ENCODE data around the gene FERMT1. TPM values are rescaled to one million over a fixed set of nuclear protein-coding genes. Genes with fewer than 3 reads are reported as not detected.

FERMT1 gene
- total RNA-seq, 1 experiment from 2014 or later = 1.3 TPM

GRCh38 chr20:6030453-6031080 is 92.3 kb downstream of the FERMT1 start:
- no peak overlapping the region for H3K27ac ChIP-seq (ENCODE audit: low read depth, low read length, poor library complexity, severe bottlenecking)
- CTCF ChIA-PET = no interaction called here

GRCh38 chr20:6029538-6029937 is 93.3 kb downstream of the FERMT1 start:
- H3K9me3 ChIP-seq (ENCODE audit: low read depth, low read length, poor library complexity, severe bottlenecking) = peaks cover 8% of the 10 kb centered on the region

More at GRCh38 chr20:6030453-6031080, 92.3 kb downstream of the FERMT1 start:
- H3K27me3 ChIP-seq (replicated peaks; ENCODE audit: insufficient read depth, low read depth, low read length, poor library complexity) = no peaks in the 10 kb centered on the region
- peaks cover 17% of the 10 kb centered on the region for H3K36me3 ChIP-seq (ENCODE audit: insufficient read depth, low read length, poor library complexity, severe bottlenecking)
- no TSS peak for BruUV-seq (replicated peaks)
- no peak for DNase-seq (ENCODE audit: low spot score)
- POLR2A ChIA-PET (ENCODE audit: low non-redundant PET) = no interaction called here
- TF ChIP-seq EZH2 (IDR thresholded peaks at IDR 0.05; ENCODE audit: borderline replicate concordance, low read depth, low read length, poor library complexity, severe bottlenecking) (no peak), CTCF (conservative IDR thresholded peaks at IDR 0.05; ENCODE audit: low read depth, low read length) (no peak)
- no peak overlapping the region for H3K4me3 ChIP-seq (ENCODE audit: low read depth, low read length, poor library complexity, severe bottlenecking)
- no peaks in the 10 kb centered on the region for H3K4me1 ChIP-seq (ENCODE audit: insufficient read depth, low read length, poor library complexity, severe bottlenecking)
- intact Hi-C loops (cut with micrococcal nuclease; ENCODE audit: unreplicated experiment) = no loop called here
- no peaks in the 10 kb centered on the region for H3K9me3 ChIP-seq (ENCODE audit: low read depth, low read length, poor library complexity, severe bottlenecking)

GRCh38 chr20:6028818-6029217 is 94.0 kb downstream of the FERMT1 start:
- ChIA-PET POLR2A (ENCODE audit: low non-redundant PET) (no interaction called here), CTCF (no interaction called here)
- Histone ChIP-seq H3K27ac (ENCODE audit: low read depth, low read length, poor library complexity, severe bottlenecking) (no peak overlapping the region), H3K36me3 (ENCODE audit: insufficient read depth, low read length, poor library complexity, severe bottlenecking) (peaks cover 21% of the 10 kb centered on the region), H3K4me3 (ENCODE audit: low read depth, low read length, poor library complexity, severe bottlenecking) (no peak overlapping the region), H3K9me3 (ENCODE audit: low read depth, low read length, poor library complexity, severe bottlenecking) (peaks cover 10% of the 10 kb centered on the region), H3K4me1 (ENCODE audit: insufficient read depth, low read length, poor library complexity, severe bottlenecking) (no peaks in the 10 kb centered on the region), H3K27me3 (replicated peaks; ENCODE audit: insufficient read depth, low read depth, low read length, poor library complexity) (no peaks in the 10 kb centered on the region)
- DNase-seq (ENCODE audit: low spot score) = no peak
- TF ChIP-seq EZH2 (IDR thresholded peaks at IDR 0.05; ENCODE audit: borderline replicate concordance, low read depth, low read length, poor library complexity, severe bottlenecking) (no peak), CTCF (conservative IDR thresholded peaks at IDR 0.05; ENCODE audit: low read depth, low read length) (no peak)
- no TSS peak for BruUV-seq (replicated peaks)
- intact Hi-C loops (cut with micrococcal nuclease; ENCODE audit: unreplicated experiment) = no loop called here

More at GRCh38 chr20:6029538-6029937, 93.3 kb downstream of the FERMT1 start:
- Histone ChIP-seq H3K36me3 (ENCODE audit: insufficient read depth, low read length, poor library complexity, severe bottlenecking) (peaks cover 19% of the 10 kb centered on the region), H3K27me3 (replicated peaks; ENCODE audit: insufficient read depth, low read depth, low read length, poor library complexity) (no peaks in the 10 kb centered on the region), H3K4me1 (ENCODE audit: insufficient read depth, low read length, poor library complexity, severe bottlenecking) (no peaks in the 10 kb centered on the region), H3K4me3 (ENCODE audit: low read depth, low read length, poor library complexity, severe bottlenecking) (no peak overlapping the region), H3K27ac (ENCODE audit: low read depth, low read length, poor library complexity, severe bottlenecking) (no peak overlapping the region)
- BruUV-seq (replicated peaks) = no TSS peak
- ChIA-PET POLR2A (ENCODE audit: low non-redundant PET) (no interaction called here), CTCF (no interaction called here)
- DNase-seq (ENCODE audit: low spot score) = no peak
- intact Hi-C loops (cut with micrococcal nuclease; ENCODE audit: unreplicated experiment) = no loop called here
- TF ChIP-seq EZH2 (IDR thresholded peaks at IDR 0.05; ENCODE audit: borderline replicate concordance, low read depth, low read length, poor library complexity, severe bottlenecking) = no peak
- TF ChIP-seq CTCF (conservative IDR thresholded peaks at IDR 0.05; ENCODE audit: low read depth, low read length) = no peak

All from A673 (cell line).